Naive thymus-derived CD8-positive, alpha-beta T cell (primary cell): ENCODE results near the gene BMPR1A. TPM values are rescaled to one million over a fixed set of nuclear protein-coding genes. Genes with fewer than 3 reads are reported as not detected.

Source experiments
- ATAC-seq, 2 donors: fragments of 150-1000 bp; cut with Tn5 transposase in 1 of 2; sonication (Bioruptor Pico), chemical (Tn5 transposase) in 1 of 2; 1 replicate in 1 of 2; 2 replicates in 1 of 2; pipeline ENCODE4 v1.10.0; 2021; ENCODE audit warnings: mild to moderate bottlenecking in 2 of 2, moderate library complexity in 2 of 2
- POLR2A ChIA-PET: fragments of 350-600 bp; sonication (Branson Sonifier 250); formaldehyde crosslinking; loops from one replicate; lab custom pipeline; 2021; ENCODE audit warnings: antibody characterized with exemption; lab: Charles Lee
- DNase-seq, 10 donors: peaks; one replicate each; pipeline versions ENCODE4 v3.0.0 to v3.0.0-alpha.2; 2020 to 2022
- H3K27ac Mint-ChIP-seq, 10 donors: one replicate each; pipeline ENCODE4 v1.8.0; 2020 to 2022; ENCODE audit warnings: mild to moderate bottlenecking in 10 of 10, mixed read lengths in 10 of 10, moderate library complexity in 4 of 10, inconsistent platforms in 1 of 10
- H3K27me3 Mint-ChIP-seq, 5 donors: one replicate each; pipeline ENCODE4 v1.8.0; 2021 to 2022; ENCODE audit warnings: mixed read lengths in 5 of 5
- H3K36me3 Mint-ChIP-seq, 3 donors: one replicate each; pipeline ENCODE4 v1.8.0; 2020 to 2022; ENCODE audit warnings: mixed read lengths in 3 of 3, mild to moderate bottlenecking in 2 of 3, inconsistent platforms in 1 of 3
- H3K4me1 Mint-ChIP-seq, 4 donors: one replicate each; pipeline ENCODE4 v1.8.0; 2021 to 2022; ENCODE audit warnings: mixed read lengths in 4 of 4
- H3K4me3 Mint-ChIP-seq, 10 donors: one replicate each; pipeline ENCODE4 v1.8.0; 2020 to 2022; ENCODE audit warnings: mild to moderate bottlenecking in 10 of 10, mixed read lengths in 10 of 10, moderate library complexity in 6 of 10, inconsistent platforms in 1 of 10
- H3K9me3 Mint-ChIP-seq, 9 donors: one replicate each; pipeline ENCODE4 v1.8.0; 2020 to 2022; ENCODE audit warnings: mixed read lengths in 9 of 9, mild to moderate bottlenecking in 3 of 9, inconsistent platforms in 1 of 9, moderate library complexity in 1 of 9
- polyA plus RNA-seq, 3 donors: library from polyadenylated mRNA; unstranded; fragments of 300-500 nt; fragmentation: Illumina TruSeq; gene quantifications; one replicate each; pipeline ENCODE4 v1.2.3, GENCODE V29; 2021
- total RNA-seq, 8 experiments: library from RNA in 2 of 8; stranded (reverse) in 2 of 8; gene quantifications; one replicate each; pipeline ENCODE4 v1.2.3 and lab custom pipeline; 2021 to 2026

BMPR1A gene
- total and polyA plus RNA-seq, 5 experiments from 2014 or later: 1.1 to 11.0 (median 5.2) TPM

DNA sequence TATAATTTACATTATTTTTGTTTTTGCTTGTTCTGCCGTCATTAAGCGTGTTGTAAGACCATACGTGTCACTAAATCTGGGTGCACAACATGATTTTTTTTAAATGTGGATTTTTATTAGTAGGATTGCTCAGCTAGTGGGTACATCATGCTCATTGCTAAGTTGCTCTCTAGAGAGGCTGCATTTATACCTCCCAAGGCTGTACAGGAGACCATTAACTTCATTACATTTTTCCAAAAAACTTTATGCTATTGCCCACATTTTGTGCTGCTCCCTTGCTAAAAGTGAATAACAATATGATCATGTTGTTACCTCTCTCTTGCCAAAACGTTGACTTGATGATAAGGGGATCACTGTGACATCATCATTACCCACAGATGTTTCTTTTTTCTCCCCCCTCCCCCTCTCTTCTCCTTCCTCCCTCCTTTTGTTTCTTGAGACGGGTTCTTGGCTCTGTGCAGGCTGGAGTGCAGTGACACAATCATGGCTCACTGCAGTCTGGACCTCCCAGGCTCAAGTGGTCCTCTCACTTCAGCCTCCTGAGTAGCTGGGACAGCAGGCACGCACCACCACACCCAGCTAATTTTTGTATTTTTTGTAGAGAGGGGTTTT is 65.1 kb downstream of the BMPR1A start:
- Mint-ChIP-seq H3K4me1 (peaks cover 0 to 3% (median 0%) of the 10 kb centered on the region in 4 donors), H3K27ac (peak overlapping the region in 1 of 10 donors; percentile 27), H3K9me3 (no peaks in the 10 kb centered on the region), H3K36me3 (no peaks in the 10 kb centered on the region), H3K4me3 (no peak overlapping the region), H3K27me3 (peaks cover 0 to 3% (median 0%) of the 10 kb centered on the region in 5 donors)
- DNase-seq (no peak), ATAC-seq (no peak)
- POLR2A ChIA-PET: no interaction called here

DNA sequence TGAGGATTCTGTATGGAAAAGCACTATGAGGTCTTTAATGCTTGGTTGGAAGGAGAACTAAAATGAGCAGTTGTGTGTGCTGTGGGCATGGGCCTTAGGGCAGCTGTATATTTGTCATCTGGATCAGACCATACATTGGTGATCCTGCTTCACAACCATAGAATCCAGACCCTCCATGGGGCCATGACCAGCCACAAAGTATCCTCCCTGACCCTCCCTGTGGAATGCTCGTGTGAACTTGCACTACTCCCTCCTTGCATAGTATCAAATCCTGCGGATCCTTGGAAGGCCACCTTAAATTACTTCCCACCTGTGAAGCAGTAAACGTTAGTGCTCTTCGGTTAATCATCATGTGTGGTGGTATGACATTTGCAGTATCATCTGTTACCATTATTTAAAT is 67.1 kb downstream of the BMPR1A start:
- Mint-ChIP-seq H3K36me3 (peaks cover 0 to 2% (median 0%) of the 10 kb centered on the region in 3 donors), H3K9me3 (no peaks in the 10 kb centered on the region), H3K27me3 (peaks cover 0 to 3% (median 0%) of the 10 kb centered on the region in 5 donors), H3K4me3 (no peak overlapping the region), H3K4me1 (peaks cover 0 to 3% (median 0%) of the 10 kb centered on the region in 4 donors), H3K27ac (no peak overlapping the region)
- POLR2A ChIA-PET: no interaction called here
- DNase-seq (no peak), ATAC-seq (no peak)

GRCh38 chr10:86824151-86824550 is 67.7 kb downstream of the BMPR1A start:
- peaks cover 0 to 3% (median 0%) of the 10 kb centered on the region in 4 donors for H3K4me1 Mint-ChIP-seq
- DNase-seq (no peak), ATAC-seq (no peak)
- H3K36me3 Mint-ChIP-seq: peaks cover 0 to 2% (median 0%) of the 10 kb centered on the region in 3 donors
- no peaks in the 10 kb centered on the region for H3K9me3 Mint-ChIP-seq
- peaks cover 0 to 3% (median 0%) of the 10 kb centered on the region in 5 donors for H3K27me3 Mint-ChIP-seq
- POLR2A ChIA-PET: no interaction called here
- H3K27ac Mint-ChIP-seq: no peak overlapping the region
- H3K4me3 Mint-ChIP-seq: no peak overlapping the region

GRCh38 chr10:86825366-86825765 is 68.9 kb downstream of the BMPR1A start:
- POLR2A ChIA-PET: no interaction called here
- Mint-ChIP-seq H3K4me3 (no peak overlapping the region), H3K36me3 (peaks cover 0 to 2% (median 0%) of the 10 kb centered on the region in 3 donors), H3K27ac (no peak overlapping the region), H3K4me1 (peaks cover 0 to 2% (median 0%) of the 10 kb centered on the region in 4 donors), H3K27me3 (peaks cover 0 to 8% (median 0%) of the 10 kb centered on the region in 5 donors), H3K9me3 (peaks cover 0 to 2% (median 0%) of the 10 kb centered on the region in 9 donors)
- no peak for DNase-seq
- ATAC-seq: no peak

- H3K4me3 Mint-ChIP-seq: no peak overlapping the region
- no peak for DNase-seq
- POLR2A ChIA-PET: interaction anchor here (0.6 kb wide), 1 partner anchor 414 kb away, joined by 4 read pairs; no protein-coding TSS in a partner anchor
- H3K27ac Mint-ChIP-seq: no peak overlapping the region
- peaks cover 0 to 8% (median 0%) of the 10 kb centered on the region in 5 donors for H3K27me3 Mint-ChIP-seq
- peaks cover 0 to 2% (median 0%) of the 10 kb centered on the region in 3 donors for H3K36me3 Mint-ChIP-seq
- ATAC-seq: no peak
- no peaks in the 10 kb centered on the region for H3K4me1 Mint-ChIP-seq
- peaks cover 0 to 2% (median 0%) of the 10 kb centered on the region in 9 donors for H3K9me3 Mint-ChIP-seq
Measured at GRCh38 chr10:86827639-86828038, 71.2 kb downstream of the BMPR1A start.

- peaks cover 0 to 2% (median 0%) of the 10 kb centered on the region in 9 donors for H3K9me3 Mint-ChIP-seq
- no peak overlapping the region for H3K4me3 Mint-ChIP-seq
- H3K27ac Mint-ChIP-seq: no peak overlapping the region
- DNase-seq: no peak
- peaks cover 0 to 2% (median 0%) of the 10 kb centered on the region in 4 donors for H3K4me1 Mint-ChIP-seq
- no peak for ATAC-seq
- POLR2A ChIA-PET: interaction anchor here (0.6 kb wide), 1 partner anchor 415 kb away, joined by 4 read pairs; no protein-coding TSS in a partner anchor
- H3K36me3 Mint-ChIP-seq: peaks cover 0 to 2% (median 0%) of the 10 kb centered on the region in 3 donors
- H3K27me3 Mint-ChIP-seq: peaks cover 0 to 8% (median 1%) of the 10 kb centered on the region in 5 donors
Measured at GRCh38 chr10:86828145-86828544, 71.7 kb downstream of the BMPR1A start.

DNA sequence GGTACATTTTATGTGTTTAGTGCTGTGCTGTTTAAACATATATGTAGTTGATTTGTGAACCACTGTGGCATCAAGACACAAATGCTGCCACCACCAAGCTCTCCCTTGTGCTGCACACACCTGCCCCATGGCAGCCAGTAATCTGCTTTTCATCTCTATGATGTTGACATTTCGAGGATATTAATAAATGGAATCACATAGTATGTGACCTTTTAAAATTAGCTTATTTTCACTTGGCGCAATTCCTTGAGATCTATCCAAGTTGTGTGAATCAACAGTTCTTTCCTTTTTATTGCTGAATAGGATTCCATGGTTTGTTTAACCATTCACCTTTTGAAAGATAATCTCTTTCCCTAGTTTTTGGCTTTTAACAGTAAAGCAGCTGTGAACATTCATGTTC is 73.1 kb downstream of the BMPR1A start:
- peaks cover 0 to 3% (median 0%) of the 10 kb centered on the region in 4 donors for H3K4me1 Mint-ChIP-seq
- H3K27ac Mint-ChIP-seq: no peak overlapping the region
- peaks cover 0 to 2% (median 0%) of the 10 kb centered on the region in 3 donors for H3K36me3 Mint-ChIP-seq
- H3K4me3 Mint-ChIP-seq: no peak overlapping the region
- no peak for DNase-seq
- no peak for ATAC-seq
- H3K27me3 Mint-ChIP-seq: peaks cover 0 to 8% (median 2%) of the 10 kb centered on the region in 5 donors
- POLR2A ChIA-PET: no interaction called here
- H3K9me3 Mint-ChIP-seq: peaks cover 0 to 2% (median 0%) of the 10 kb centered on the region in 9 donors

DNA sequence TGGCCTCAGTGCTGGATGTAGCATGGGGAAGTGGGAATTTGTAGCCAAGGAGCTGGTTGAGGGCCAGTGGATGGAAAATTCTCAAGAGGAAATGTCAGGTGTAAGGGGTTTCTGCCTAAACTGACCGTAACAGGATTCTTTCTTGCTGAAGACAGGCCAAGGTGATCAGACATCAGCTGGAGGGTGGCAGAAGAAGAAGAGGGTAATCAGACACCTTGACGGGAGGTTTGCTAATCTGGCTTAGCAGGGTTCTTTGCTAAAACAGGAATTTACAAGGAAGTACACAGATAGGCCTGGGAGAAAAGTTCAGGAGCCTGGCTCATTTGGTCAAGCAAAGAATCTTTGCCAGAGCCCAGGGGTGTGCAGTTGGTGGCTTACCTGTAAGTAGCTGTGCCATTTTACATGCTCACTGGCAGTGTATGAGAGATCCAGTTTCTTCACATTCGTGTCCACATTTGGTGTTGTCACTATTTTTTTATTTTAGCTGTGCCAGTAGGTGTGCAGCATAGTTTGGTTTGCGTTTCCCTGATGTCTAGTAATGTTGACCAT is 73.7 kb downstream of the BMPR1A start:
- Mint-ChIP-seq H3K27me3 (peaks cover 0 to 8% (median 2%) of the 10 kb centered on the region in 5 donors), H3K36me3 (peaks cover 0 to 2% (median 0%) of the 10 kb centered on the region in 3 donors), H3K4me1 (peaks cover 0 to 6% (median under 1%) of the 10 kb centered on the region in 4 donors), H3K9me3 (peaks cover 0 to 2% (median 0%) of the 10 kb centered on the region in 9 donors), H3K4me3 (no peak overlapping the region), H3K27ac (no peak overlapping the region)
- DNase-seq (no peak), ATAC-seq (no peak)
- POLR2A ChIA-PET: no interaction called here

GRCh38 chr10:86833969-86834368 is 77.5 kb downstream of the BMPR1A start:
- peaks cover 0 to 8% (median 2%) of the 10 kb centered on the region in 5 donors for H3K27me3 Mint-ChIP-seq
- DNase-seq (no peak), ATAC-seq (no peak)
- POLR2A ChIA-PET: no interaction called here
- no peaks in the 10 kb centered on the region for H3K36me3 Mint-ChIP-seq
- H3K4me3 Mint-ChIP-seq: no peak overlapping the region
- H3K9me3 Mint-ChIP-seq: peaks cover 0 to 2% (median 0%) of the 10 kb centered on the region in 9 donors
- peaks cover 0 to 9% (median 3%) of the 10 kb centered on the region in 4 donors for H3K4me1 Mint-ChIP-seq
- H3K27ac Mint-ChIP-seq: no peak overlapping the region

DNA sequence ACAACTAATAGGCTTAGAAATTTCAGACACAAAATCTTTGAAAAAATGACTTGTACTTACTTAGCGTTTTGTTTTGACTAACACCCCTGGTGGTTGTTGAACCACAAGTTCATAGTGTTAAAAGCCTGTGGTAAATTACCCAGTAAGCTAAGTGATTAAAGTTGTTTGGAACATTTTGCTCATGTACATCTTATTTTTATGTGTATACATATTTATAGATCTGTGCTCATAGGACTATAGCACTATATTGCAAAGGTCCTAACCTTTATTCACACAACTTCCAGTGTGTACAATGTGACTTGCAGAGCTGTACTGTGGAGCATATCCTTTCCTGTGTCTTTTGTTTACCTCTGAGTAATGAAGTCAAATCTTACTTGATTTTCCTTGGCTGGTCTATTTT is 79.6 kb downstream of the BMPR1A start:
- Mint-ChIP-seq H3K4me1 (peaks cover 0 to 9% (median 4%) of the 10 kb centered on the region in 4 donors), H3K27ac (peak overlapping the region in 1 of 10 donors; percentile 13), H3K27me3 (peaks cover 0 to 8% (median 0%) of the 10 kb centered on the region in 5 donors), H3K36me3 (peaks cover 6 to 12% (median 7%) of the 10 kb centered on the region in 3 donors), H3K9me3 (no peaks in the 10 kb centered on the region), H3K4me3 (no peak overlapping the region)
- DNase-seq: no peak
- no peak for ATAC-seq
- POLR2A ChIA-PET: no interaction called here

GRCh38 chr10:86837663-86838062 is 81.2 kb downstream of the BMPR1A start:
- Mint-ChIP-seq H3K4me1 (peaks cover 0 to 9% (median 4%) of the 10 kb centered on the region in 4 donors), H3K27ac (no peak overlapping the region)

GRCh38 chr10:86840498-86840897 is 84.1 kb downstream of the BMPR1A start:
- Mint-ChIP-seq H3K4me3 (no peak overlapping the region), H3K9me3 (no peaks in the 10 kb centered on the region), H3K27ac (no peak overlapping the region), H3K36me3 (peaks cover 9 to 25% (median 10%) of the 10 kb centered on the region in 3 donors), H3K27me3 (peaks cover 0 to 3% (median 0%) of the 10 kb centered on the region in 5 donors), H3K4me1 (peaks cover 0 to 7% (median under 1%) of the 10 kb centered on the region in 4 donors)
- POLR2A ChIA-PET: no interaction called here
- no peak for DNase-seq
- no peak for ATAC-seq

More at GRCh38 chr10:86837663-86838062, 81.2 kb downstream of the BMPR1A start:
- no peak for DNase-seq
- Mint-ChIP-seq H3K9me3 (no peaks in the 10 kb centered on the region), H3K27me3 (peaks cover 0 to 6% (median 0%) of the 10 kb centered on the region in 5 donors), H3K4me3 (no peak overlapping the region), H3K36me3 (peaks cover 9 to 20% (median 10%) of the 10 kb centered on the region in 3 donors)
- ATAC-seq: no peak
- POLR2A ChIA-PET: no interaction called here

DNA sequence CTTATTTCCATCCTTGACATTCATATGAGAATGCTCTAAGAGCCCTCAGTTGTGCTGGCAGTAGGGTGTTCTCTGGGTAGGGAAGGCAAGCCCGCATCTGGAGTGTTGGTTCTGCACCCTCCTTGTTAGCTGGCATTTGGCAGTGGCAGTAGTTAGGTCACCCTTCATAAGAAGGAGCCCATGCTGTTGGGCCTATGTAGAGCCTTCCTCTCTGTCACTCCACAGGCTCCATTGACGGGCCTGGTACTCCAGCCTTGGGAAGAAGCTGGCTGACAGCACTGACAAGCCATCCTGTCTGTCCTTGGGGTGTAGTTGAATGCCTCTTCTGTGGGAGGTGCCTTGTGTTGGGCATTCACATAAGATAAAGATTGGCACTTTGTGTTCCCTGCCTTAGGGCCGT is 89.7 kb downstream of the BMPR1A start:
- Mint-ChIP-seq H3K36me3 (peaks cover 1 to 15% (median 4%) of the 10 kb centered on the region in 3 donors), H3K4me1 (no peaks in the 10 kb centered on the region), H3K27me3 (no peaks in the 10 kb centered on the region), H3K4me3 (no peak overlapping the region), H3K9me3 (no peaks in the 10 kb centered on the region), H3K27ac (peak overlapping the region in 1 of 10 donors; percentile 69)
- POLR2A ChIA-PET: no interaction called here
- ATAC-seq: no peak
- no peak for DNase-seq
